DMS53 (cell line): ENCODE data around the gene AGPAT3.

Source experiments
- DNase-seq: peaks from one replicate; lab custom pipeline; 2025; lab: John Stamatoyannopoulos, UW

Gene AGPAT3

DNA sequence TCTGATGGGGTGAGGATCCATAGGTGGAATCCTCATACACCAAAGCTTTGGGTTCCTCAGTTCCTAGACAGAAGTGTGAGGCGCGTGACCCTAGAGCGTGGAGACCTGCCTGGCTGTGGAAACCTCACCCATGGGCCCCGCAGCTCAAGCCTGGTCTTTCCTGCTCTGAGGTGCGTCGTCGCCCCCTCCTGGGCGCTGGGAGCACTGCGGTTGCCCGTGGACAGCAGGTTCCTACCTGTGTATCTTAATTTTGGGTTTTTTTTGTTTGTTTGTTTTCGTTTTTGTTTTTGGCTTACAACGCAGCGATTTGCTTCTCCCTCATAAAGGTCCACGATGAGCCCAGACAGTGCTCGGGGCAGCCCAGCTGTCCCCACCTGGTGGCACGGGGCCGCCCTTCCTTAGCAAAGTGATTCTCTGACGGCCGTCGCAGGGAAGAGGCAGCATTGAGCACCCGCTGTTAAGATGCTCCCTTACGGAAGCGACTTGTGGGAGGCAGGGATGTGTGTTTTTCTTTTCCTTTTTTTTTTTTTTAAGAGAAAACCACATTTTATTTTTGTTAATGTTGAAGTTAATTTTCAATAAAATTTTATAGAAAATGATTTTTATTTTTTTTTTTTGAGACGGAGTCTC lies 110.6 kb downstream of the AGPAT3 start:
- peak; percentile 71 for DNase-seq

DNA sequence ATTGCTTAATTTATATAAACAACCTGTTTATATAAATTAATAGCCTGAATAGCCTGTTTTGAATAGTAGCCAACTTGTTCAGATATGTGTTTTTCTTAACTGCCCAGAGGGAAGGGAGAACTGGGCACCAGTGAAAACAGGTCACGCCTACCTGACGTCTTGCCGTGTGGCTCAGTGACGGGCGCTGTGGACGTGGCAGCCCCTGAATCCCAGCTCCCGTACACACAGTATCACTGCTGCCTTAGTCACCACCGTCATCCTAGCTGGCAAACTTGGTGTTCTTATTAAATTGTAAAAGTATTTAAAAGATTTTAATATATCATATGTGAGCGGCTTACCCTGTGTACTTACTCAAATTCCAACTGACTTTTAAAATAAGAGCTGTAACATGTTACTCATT lies 111.6 kb downstream of the AGPAT3 start:
- no peak for DNase-seq

DNA sequence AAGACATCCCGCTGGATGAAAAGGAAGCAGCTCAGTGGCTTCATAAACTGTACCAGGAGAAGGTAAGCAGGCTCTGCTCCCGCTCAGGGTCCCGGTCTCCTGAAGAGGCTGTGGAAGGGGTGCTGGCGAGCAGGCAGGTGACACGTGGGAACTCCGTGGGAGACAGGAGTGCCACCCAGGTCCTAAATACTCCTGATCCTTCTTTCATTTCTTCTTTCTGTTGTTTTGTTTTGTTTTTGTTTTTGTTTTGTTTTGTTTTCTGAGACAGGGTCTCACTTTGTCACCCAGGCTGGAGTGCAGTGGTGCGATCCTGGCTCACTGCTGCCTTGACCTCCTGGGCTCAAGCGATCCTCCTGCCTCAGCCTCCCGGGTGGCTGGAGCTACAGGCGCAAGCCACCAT lies 113.0 kb downstream of the AGPAT3 start:
- DNase-seq: no peak

DNA sequence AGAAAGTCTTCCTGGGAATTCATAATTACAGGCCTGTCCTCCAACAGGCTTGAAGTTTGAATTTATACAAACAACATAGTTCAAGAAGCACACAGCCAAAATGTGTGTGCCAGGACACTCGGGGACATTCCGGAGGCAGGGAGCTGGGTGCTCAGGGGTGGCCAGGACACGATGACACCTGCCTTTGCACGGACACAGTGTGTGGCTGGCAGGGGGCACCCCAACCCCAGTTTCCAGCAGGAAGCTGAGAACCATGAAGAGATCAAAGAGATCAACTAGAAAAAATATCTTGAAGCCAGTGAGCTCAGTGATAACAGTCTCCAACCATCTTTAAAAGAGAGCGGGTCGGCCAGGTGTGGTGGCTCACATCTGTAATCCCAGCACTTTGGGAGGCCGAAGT lies 114.6 kb downstream of the AGPAT3 start:
- no peak for DNase-seq

DNA sequence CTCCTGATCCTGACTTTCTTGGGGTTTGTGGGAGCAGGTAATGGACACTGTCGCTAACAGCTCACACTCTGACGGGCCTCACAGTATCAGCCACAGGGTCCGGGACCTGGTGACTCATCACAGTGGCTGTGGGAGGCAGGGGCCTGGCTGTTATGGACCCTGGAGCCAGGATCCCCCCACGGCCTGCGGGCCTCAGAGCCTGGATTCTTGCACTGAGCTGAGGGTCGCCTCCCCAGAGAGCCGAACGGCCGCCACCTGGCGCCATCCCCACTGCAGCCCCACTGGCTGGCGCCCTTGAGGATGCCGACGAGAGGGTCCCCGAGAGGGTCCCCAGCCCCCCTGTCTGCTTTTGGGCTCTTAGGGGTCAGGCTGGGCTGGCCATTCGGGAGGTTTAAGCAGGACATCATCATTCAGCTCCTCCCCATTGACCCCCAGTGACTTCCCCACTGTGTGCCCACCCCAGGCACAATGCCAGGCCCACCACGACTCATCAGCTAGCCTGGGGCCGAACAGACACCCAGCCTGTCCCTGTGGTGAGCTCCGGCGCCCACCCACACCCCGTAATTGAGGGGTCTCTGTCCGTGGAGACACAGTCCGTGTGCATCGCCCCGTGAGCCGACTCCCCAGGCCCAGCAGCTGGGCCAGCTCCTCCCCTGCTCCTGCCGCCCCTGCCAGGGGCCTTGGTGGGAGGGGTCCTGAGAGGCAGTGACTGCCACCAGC lies 116.3 kb downstream of the AGPAT3 start:
- DNase-seq: no peak

DNA sequence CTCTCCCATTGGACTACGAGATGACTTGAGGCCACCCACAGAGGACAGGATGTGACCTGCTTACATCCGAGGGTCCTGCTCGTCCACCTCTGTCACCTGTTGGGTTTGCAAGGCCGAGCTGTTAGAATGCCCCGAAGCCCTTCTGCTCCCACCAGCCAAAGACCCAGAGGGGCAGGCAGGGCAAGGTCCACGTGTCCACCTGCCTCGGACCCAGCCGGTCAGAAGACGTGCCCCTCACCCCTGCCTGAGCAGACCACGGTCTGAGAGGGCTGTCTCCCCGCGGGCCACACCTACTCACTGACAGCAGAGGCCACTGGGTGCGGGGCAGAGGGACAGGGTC lies 116.8 kb downstream of the AGPAT3 start:
- DNase-seq: no peak

DNA sequence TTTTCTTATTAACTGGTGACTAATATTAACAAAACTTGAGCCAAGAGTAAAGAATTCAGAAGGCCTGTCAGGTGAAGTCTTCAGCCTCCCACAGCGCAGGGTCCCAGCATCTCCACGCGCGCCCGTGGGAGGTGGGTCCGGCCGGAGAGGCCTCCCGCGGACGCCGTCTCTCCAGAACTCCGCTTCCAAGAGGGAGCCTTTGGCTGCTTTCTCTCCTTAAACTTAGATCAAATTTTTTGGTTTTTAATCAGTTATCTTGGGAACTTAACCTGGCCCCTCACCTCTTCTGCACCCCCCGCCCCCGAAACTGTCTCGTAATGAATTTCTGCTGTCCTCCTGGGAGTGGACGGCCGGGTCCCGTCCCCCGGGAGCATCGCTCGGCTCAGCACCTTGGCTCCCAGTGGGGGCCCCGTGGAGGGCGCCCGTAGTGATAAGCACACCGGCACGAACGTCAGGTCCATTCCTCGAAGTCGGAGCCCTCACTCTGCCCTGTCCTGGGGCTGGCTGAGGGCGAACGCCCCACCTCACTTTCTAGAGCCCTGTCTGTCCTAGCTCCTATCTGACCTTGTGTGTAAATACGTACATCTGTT lies 117.6 kb downstream of the AGPAT3 start:
- no peak for DNase-seq

DNA sequence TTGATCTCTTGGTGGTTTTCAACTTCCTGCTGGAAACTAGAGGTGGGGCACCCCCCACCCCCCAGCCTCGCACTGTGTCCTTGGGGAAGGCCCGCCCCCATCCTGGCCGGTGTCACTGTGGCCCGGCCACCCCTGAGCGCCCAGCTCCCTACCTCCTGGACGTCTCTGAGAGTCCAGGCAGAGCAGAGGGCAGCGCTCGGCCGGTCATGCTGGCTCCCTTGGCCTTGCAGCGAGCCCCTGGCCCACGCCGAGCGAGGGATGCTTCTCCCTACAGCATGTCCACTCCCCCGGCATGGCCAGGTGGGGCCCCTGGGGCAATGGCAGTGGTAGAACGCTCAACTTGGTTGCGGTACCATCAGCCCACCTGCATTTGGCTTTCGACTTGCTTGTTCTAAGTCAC lies 118.4 kb downstream of the AGPAT3 start:
- DNase-seq: no peak

DNA sequence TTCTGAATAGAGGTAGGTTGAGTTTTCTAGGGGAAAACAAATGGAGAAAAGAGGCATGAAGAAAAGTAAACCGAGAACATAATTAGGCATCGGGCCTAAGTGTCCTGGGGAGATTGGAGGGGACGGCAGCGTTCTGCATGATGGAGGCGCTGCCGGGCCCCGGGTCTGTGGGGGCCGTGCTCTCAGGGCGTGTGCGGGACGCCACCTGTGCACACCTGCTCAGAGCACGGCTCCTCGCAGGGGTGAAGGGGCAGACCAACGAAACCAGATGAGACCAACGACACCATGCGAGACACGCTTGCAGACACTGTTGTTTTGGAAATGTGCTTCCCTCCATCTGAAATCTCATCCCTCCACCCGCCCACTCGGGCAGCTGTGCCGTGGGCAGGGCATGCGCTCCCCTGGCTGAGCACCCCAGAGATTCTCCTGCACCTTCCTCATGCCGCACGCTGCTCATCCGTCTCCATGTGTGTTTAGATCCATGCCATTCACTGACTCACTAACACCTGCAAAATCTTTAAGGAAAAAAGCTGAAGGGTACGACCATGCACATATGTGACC lies 118.9 kb downstream of the AGPAT3 start:
- no peak for DNase-seq

DNA sequence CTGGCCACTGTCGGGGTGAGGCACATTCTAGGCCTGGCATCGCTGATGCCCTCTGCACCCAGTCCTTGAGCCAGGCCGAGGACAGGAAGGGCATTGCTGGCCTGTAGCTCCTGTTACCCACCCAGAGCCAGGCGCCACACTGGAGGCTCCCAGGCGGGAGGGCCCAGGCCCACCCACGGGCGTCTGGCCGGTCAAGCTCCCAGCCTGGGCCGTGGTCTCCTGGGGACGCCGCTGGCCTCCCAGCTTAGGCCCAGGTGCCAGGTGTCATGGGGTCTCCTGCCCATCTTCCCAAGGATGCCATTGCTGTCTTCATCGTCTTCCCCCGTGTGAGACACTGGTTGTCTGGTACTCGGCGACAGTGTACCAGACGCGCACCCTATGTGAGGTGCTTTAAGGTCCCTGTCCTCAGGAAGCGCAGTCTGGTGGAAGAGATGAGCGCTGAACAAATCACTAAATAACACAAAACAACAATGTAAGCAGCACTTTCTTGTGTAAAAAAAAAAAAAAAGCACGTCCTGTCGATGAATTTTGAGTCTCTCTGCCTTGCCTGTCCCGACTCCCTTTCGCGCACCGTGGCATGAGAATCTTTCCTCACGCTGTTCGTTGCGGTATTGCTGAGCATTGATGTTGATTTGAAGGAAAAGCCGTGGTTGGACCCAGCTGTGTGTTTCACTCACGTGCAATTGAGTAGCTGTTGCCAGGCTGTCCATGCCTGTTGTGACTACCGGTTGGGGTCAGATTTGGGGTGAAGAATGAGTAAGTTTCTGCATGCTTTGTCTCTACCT lies 120.1 kb downstream of the AGPAT3 start:
- no peak for DNase-seq

DNA sequence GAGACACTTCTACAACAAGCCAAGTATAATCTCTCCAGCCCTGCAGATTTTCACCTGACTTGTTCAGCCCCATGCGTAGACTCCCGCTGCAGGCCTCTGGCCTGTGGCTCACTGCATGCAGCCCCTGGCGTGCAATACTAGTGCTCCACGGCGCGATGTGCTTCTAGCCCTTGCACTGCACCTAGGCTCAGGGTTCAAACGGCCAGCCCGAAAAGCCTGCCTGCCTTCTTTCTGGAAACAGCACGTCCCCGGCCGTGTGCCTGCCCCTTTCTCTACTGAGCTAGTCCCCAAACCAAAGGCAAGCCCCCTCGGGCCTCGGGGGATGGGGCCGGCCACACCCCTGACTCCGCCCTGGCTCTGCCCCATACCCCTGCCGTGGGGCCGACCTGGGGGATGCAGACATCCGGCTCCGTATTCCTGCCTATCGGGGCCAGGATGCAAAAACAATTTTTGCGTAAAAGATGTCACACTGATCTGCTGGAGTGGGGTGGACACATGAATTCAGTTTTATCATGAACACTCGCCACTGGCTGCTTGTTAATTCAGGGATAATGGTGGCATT lies 120.7 kb downstream of the AGPAT3 start:
- no peak for DNase-seq

DNA sequence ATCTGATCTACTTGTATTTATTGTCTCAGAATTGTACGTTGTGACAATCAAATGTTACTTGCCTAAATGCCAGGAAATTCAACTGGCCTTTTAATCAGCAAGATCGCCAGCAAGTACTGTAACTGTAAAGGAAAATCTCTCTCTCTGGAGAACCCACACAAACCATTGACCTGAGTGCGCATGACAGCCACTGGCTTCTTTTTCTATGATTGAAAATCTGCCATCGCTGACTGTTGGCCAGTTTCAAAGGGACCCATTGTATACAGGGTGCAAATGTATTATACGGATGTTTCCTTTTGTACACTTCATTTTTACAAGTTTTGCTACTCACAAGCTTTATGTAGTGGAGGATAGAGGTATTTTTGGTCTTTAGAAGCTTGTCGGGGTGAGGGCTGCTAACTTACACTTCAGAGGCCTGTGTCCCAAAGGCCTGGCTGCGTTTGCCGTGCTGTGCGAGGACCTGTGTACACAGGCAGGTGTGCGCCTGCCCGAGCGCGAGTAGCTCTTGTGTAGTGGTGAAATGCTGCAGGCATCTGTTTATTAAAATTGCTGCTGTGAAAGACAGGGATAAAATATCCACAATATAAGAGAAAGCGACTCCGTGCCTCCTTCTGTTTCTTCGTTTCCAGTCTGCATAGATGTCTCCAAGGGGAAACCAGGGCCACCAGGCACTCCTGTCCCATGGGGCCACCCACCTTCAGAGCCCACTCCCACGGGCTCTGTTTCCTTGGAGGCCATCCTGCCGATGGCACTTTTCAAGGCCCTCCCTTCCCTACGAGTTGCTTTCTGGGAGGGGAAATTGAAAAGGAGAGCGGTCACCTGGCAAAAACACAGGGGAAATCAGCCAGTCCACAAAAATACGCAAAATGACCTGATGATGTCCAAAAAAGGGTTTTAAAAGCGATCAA lies 121.8 kb downstream of the AGPAT3 start:
- peak; percentile 19 for DNase-seq

DNA sequence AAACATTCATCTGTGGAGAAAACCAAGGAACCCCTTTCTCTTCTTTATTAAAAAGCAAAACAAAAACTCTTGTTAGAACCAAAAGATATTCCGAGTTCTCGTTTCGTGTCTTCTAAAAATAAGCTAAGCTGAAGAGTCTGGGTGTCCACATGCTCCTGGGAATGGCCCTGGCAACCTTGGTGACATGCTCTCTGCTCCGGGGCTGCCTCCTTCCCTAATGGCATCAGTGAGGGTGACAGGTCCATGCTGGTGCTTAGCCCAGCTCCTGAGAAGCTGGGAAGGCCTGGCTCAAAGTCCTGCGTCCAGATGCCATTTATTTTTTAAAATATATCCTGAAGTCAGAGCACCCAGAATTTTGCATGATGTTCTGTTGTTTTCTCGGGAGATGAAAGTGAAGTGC lies 122.5 kb downstream of the AGPAT3 start:
- no peak for DNase-seq

DNA sequence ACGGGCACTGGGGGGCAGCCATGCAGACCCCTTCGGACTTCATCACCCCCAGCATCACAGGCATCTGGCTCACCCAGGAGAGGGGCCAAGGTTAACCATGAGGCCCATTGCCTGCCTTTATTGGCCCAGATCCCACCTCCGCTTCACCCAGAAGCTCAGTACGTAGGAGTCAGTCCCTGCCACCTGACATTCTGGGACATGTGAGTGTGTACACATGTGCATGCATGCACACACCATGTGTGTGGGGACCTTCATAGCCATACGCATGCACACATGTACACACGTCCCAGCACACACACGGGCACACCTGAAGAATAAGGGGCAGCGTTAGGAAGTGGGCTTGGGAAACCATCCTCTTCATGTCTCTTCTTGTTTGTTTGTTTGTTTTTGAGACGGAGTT lies 123.0 kb downstream of the AGPAT3 start:
- DNase-seq: no peak

DNA sequence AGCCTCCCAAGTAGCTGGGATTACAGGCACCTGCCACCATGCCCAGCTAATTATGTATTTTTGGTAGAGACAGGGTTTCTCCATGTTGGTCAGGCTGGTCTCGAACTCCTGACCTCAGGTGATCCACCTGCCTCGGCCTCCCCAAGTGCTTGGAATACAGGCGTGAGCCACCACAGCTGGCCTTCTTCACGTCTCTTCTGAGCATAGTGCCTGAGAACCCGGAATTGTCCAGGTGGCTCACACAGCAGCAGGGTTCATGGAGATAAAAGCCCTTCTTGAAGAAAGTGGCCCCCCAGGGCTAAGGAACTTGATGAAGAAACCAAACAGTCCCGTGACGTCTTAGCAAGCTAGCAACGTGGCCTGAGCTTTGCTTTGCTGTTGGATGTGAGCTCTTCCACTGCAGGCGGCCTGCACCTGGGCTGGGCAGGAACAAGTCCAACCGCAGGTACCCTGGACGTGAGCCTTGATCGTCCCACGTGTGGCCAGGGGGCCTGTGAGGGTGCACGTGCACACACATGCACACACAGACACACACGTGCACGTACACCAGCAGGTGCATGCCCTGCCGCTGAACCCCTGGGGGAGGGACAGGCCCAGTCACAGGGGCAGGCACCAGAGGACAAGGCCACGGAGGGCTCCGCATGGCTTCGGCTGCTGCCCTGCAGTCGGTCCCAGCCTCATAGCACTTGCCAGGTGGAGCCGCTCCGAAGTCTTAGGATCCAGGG lies 123.6 kb downstream of the AGPAT3 start:
- no peak for DNase-seq

DNA sequence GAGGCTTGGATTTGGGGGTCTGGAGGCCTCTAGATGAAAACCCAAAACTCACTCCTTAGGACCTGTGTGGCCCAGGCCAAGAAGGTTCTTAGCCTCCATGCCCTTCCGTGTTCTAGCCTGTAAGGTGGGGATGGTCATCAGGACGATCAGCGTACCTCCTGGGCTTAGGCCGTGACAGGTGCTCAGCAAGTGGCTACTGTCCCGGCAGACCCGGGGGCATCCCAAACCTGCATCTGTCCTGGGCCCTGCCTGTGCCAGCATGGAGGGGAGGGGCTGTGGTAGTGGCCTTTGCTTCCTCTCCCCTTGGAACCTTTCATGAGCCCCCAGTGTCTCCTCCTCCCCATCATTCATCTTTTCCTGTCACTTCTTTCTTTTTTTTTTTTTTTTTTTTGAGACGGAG lies 124.4 kb downstream of the AGPAT3 start:
- no peak for DNase-seq

DNA sequence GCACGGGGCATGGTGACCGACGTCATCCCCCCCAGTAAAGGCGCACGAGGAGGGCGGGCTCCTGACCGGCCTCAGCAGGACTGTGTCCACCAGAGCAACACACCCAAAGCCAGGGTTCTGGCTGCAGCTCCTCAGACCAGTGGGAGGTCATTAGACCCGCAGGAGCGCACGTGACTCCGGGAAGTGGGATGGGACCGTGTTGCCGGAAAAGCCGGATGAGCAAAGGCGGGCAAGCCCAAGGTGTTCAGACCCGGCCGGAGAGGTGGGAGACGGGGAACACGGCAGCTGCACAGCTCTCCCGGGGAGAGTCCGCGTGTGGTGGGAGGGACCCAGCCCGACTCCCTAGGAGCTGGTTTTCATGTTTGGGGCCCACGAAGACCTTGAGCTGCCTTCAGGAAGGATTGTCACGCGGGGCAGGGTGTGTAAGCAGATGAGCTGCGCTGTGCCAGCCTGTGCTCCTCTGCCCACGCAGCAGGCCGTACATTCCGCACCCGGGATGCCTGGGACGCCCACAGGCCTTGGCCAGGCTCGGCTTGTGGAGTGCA lies 126.5 kb downstream of the AGPAT3 start:
- DNase-seq: no peak

DNA sequence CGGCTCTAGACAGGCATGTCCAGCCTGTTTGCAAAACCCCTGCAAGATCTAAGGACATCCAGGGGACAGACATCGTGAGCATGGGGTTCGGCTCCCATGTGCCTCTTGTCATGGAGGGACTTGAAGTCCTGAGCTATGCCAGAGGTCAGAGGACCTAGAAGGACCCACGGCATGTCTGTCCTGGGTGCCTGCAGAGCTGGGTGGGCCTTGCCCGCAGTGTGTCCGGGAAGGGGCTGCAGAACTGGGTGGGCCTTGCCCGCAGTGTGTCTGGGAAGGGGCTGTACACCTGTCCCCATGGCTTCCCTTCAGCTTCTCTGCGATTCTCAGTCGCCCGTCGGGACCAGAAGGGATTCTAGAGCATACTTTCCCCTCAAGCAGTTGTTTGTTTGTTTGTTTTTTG lies 127.1 kb downstream of the AGPAT3 start:
- DNase-seq: no peak

DNA sequence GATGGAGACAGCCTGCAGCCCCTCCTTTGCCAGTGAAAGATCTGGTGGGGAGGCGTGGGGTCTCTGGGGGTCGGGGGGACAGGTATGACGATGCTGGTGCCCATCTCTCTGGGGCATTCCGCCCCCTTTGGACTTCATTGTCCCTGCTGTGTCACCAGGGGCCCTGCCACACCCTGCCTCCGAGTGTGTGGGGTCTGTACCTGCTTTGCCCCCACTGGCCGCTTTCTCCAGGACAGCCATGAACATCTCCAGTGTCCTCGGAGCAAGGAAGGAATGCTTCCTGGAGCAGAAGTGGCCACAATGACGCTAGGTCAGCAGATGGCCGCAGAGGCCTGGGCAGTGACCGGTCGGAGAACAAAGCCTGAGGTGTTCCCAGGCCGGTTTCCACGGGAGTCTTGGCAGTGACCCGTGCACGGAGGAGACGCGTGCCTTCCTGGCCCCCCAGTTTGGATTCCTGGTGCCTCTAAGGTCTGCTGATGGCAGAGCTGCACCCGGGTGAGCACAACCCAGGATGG lies 128.5 kb downstream of the AGPAT3 start:
- no peak for DNase-seq

DNA sequence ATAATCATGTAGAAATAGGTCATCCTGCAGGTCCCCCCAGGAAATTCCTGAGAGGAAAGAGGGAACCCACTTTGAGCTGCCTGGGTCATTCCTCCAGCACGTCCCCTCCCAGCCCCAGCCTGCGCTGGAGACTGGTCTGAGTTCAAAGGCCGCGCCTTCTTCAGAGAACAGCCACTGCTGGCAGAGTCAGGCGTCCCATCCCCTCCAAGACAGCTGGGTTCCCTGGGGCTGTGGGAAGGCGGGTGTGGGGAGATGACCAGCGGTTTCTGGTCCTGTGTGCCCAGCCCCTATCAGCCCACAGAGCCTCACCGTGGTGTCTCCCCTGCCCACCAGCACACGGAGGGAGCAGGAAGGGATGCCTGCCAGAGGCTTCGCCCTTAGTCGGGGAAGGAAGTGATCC lies 129.1 kb downstream of the AGPAT3 start:
- DNase-seq: no peak
